Loucy (cell line): ENCODE results near the gene NXPH1.

Experiments used
- CTCF ChIP-seq: fragments of 200-600 bp; sonication (generic); conservative IDR thresholded peaks from 2 replicates; pipeline ENCODE4 v1.5.1; 2014; ENCODE audit warnings: mild to moderate bottlenecking, antibody characterized with exemption, low read length
- EZH2phosphoT487 ChIP-seq: fragments of 200-600 bp; IDR thresholded peaks from 2 replicates; pipeline ENCODE4 v1.6.1; 2018; ENCODE audit warnings: antibody characterized with exemption, mild to moderate bottlenecking, moderate library complexity, borderline replicate concordance

GRCh38 chr7:8444468-8444769 is 11.0 kb downstream of the NXPH1 start:
- TF ChIP-seq CTCF (peak; percentile 19), EZH2phosphoT487 (no peak)
